Nephron (organoid): ENCODE data around the gene ANAPC2.
A peak's percentile ranks its signal among the peaks of the same experiment; 100 is the strongest.

Experiments used
- H3K27ac Mint-ChIP-seq, 3 experiments: 2 replicates each; pipeline ENCODE4 v1.8.0; 2020; ENCODE audit warnings: mixed read lengths in 3 of 3, mild to moderate bottlenecking in 2 of 3, moderate library complexity in 1 of 3
- H3K27me3 Mint-ChIP-seq: 2 replicates; pipeline ENCODE4 v1.8.0; 2021; ENCODE audit warnings: low read depth, mild to moderate bottlenecking, moderate library complexity, mixed read lengths
- H3K36me3 Mint-ChIP-seq: 2 replicates; pipeline ENCODE4 v1.8.0; 2020; ENCODE audit warnings: low read depth, mixed read lengths
- H3K4me1 Mint-ChIP-seq: 2 replicates; pipeline ENCODE4 v1.8.0; 2020; ENCODE audit warnings: mixed read lengths
- H3K4me3 Mint-ChIP-seq, 3 experiments: 2 replicates each; pipeline ENCODE4 v1.8.0; 2020; ENCODE audit warnings: mild to moderate bottlenecking in 3 of 3, mixed read lengths in 3 of 3, moderate library complexity in 2 of 3
- H3K9me3 Mint-ChIP-seq: 2 replicates; pipeline ENCODE4 v1.8.0; 2020; ENCODE audit warnings: mixed read lengths
- TF ChIP-seq, protein P1 (sequence below), 3 experiments: fragments of 200-600 bp; sonication (generic); IDR thresholded peaks; one replicate each; pipeline ENCODE4 v1.5.0; 2021; ENCODE audit warnings: antibody characterized with exemption in 3 of 3; ENCODE audit not compliant: unreplicated experiment in 3 of 3

ANAPC2 gene

DNA sequence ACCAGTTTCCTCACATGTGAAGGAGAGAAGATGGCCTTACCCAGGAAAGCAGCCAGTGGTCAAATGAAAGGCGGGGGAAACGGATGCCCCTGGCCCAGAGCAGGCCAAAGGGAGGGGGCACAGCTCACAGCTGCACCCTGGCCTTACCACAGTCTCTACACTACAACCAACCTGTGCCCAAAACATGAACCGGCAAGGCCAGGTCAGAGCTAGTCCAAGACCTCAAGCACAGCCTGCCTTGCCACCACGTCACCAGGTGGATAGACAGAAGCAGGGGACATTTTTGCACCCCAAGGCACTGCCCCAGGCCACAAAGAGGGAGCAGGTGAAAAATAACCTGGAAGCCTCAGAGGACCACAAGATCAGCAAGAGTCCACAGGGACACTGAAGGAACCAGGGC, 44.9 kb downstream of the ANAPC2 start:
- TF ChIP-seq, protein P1, sequence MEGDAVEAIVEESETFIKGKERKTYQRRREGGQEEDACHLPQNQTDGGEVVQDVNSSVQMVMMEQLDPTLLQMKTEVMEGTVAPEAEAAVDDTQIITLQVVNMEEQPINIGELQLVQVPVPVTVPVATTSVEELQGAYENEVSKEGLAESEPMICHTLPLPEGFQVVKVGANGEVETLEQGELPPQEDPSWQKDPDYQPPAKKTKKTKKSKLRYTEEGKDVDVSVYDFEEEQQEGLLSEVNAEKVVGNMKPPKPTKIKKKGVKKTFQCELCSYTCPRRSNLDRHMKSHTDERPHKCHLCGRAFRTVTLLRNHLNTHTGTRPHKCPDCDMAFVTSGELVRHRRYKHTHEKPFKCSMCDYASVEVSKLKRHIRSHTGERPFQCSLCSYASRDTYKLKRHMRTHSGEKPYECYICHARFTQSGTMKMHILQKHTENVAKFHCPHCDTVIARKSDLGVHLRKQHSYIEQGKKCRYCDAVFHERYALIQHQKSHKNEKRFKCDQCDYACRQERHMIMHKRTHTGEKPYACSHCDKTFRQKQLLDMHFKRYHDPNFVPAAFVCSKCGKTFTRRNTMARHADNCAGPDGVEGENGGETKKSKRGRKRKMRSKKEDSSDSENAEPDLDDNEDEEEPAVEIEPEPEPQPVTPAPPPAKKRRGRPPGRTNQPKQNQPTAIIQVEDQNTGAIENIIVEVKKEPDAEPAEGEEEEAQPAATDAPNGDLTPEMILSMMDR (IDR thresholded peaks at IDR 0.05; ENCODE audit: unreplicated experiment in 3 of 3), result no peak
- Mint-ChIP-seq H3K9me3 (peaks cover 2% of the 10 kb centered on the region), H3K27me3 (peaks cover 71% of the 10 kb centered on the region), H3K4me1 (no peaks in the 10 kb centered on the region), H3K27ac (no peak overlapping the region), H3K36me3 (no peaks in the 10 kb centered on the region), H3K4me3 (no peak overlapping the region)

DNA sequence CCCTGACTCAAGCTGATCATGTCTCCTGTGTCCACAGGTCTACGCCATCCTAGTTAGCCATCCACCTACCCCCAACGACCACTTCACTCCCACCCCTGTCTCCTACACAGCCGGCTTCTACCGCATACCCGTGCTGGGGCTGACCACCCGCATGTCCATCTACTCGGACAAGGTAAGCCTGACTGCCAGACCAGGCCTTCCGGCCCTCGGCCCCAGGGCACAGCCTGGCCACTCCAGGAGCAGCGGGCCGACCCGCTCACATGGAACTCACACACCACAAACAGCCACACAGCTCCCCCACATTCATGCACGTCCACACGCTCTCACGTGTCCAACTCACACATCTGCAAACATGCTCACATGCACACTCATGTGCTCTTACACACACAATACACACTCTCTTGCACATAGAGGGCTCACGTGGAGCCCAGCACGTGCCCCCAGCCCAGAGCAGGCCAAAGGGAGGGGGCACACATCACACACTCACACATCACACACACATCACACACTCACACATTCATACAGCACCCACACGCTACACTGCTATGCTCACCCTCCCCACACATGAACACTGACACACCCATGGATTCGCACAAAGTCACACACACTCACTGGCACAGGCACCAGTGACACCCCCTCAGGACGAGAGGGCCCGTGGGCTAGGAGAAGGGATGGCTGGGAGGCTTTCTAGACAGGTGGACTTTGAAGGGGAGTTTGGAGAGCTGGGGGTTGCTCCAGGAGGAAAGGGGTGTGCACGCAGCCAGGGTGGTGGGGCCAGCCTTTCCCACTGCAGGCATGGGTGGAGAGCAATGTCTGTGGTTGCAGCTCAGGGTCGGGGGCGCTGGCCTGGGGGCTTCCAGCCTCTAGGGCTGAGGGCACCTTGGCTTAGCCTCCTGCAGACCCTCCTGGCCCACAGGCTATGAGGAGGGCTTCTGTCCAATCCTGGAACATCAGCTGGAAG, 46.1 kb downstream of the ANAPC2 start:
- Mint-ChIP-seq H3K4me3 (no peak overlapping the region), H3K9me3 (peaks cover 2% of the 10 kb centered on the region), H3K27me3 (peaks cover 77% of the 10 kb centered on the region), H3K36me3 (no peaks in the 10 kb centered on the region), H3K27ac (no peak overlapping the region), H3K4me1 (no peaks in the 10 kb centered on the region)
- TF ChIP-seq, protein P1 (IDR thresholded peaks at IDR 0.05; ENCODE audit: unreplicated experiment in 3 of 3), result no peak

DNA sequence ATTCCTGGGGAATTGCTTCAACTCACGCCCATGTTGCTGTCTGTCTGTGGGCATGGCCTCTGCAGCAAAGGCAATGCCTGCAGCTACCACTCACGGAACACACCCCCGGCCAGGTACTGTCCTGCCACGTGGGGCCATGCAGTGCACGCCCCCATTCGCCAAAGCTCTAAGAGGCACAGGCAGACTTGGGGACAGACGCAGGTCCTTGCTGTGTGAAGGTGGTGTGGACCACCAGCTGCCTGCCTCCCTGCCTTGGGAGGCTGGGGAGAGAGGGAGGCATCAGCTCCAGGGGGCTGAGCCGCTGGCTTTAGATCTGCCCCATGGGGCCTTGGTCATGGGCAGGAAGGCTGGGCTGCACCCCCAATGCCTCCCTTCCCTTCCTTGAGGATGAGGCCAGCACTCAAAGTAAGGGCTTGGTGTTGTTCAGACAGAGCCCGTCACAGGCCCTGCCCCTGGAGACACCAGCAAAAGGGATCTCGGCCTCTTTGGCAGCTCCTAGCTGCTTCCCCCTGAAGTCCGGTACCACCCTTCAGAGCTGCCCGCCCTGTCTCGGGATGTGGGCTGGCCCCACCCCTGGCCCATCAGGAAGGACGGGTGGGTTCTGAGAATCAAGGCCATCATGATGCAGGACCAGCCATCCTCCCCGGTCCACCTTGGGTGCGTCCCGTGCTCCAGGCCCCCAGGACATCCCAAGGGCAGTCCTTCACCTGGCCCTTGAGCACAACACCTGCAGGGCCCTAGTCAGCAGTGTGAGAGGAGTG, 47.1 kb downstream of the ANAPC2 start:
- TF ChIP-seq, protein P1 (IDR thresholded peaks at IDR 0.05; ENCODE audit: unreplicated experiment in 3 of 3), result no peak
- Mint-ChIP-seq H3K36me3 (no peaks in the 10 kb centered on the region), H3K9me3 (peaks cover 2% of the 10 kb centered on the region), H3K27ac (no peak overlapping the region), H3K27me3 (peaks cover 83% of the 10 kb centered on the region), H3K4me1 (no peaks in the 10 kb centered on the region), H3K4me3 (no peak overlapping the region)

DNA sequence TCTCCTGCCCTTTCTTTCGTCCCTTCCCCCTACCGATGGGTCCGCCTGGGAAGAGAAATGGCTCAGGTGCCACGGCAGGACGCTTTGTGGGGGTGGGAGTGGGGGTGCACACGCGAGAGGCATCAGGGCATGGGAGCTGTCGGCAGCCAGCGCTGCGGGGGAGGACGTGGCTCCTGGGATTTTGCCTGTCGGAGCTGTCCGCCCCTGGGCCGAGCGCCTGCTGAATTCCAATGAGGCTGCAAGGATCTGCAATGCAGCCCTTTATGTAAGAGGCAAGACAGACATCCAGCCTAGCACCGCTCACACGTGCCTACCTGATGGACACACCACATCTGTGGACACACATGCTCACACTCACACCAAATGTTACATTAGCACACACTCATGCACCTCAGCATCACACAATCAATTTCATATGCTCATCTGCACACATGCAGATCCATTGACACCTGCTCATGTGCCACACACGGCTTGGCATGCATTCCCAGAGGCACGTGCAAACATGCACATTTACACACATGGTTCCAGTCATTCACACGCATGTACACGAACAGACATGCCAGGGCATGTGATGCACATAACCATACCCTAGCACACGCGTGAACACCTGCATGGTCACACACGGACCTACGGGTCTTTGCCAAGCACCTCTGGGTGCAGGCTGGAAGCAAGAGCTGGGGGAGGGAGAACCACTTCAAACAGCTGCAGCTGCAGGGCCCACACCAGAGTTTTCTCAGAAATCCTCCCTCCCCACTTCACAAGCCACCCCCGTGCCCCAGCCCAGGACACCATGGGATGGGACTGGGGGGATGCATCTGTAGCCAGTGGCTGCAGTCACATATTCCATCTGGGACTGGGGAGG, 48.0 kb downstream of the ANAPC2 start:
- no peak overlapping the region for H3K27ac Mint-ChIP-seq
- peaks cover 2% of the 10 kb centered on the region for H3K9me3 Mint-ChIP-seq
- no peaks in the 10 kb centered on the region for H3K4me1 Mint-ChIP-seq
- peak overlapping the region in 2 of 3 experiments; percentile 31 to 64 for H3K4me3 Mint-ChIP-seq
- no peaks in the 10 kb centered on the region for H3K36me3 Mint-ChIP-seq
- H3K27me3 Mint-ChIP-seq, result peaks cover 85% of the 10 kb centered on the region
- TF ChIP-seq, protein P1 (IDR thresholded peaks at IDR 0.05; ENCODE audit: unreplicated experiment in 3 of 3), result no peak

DNA sequence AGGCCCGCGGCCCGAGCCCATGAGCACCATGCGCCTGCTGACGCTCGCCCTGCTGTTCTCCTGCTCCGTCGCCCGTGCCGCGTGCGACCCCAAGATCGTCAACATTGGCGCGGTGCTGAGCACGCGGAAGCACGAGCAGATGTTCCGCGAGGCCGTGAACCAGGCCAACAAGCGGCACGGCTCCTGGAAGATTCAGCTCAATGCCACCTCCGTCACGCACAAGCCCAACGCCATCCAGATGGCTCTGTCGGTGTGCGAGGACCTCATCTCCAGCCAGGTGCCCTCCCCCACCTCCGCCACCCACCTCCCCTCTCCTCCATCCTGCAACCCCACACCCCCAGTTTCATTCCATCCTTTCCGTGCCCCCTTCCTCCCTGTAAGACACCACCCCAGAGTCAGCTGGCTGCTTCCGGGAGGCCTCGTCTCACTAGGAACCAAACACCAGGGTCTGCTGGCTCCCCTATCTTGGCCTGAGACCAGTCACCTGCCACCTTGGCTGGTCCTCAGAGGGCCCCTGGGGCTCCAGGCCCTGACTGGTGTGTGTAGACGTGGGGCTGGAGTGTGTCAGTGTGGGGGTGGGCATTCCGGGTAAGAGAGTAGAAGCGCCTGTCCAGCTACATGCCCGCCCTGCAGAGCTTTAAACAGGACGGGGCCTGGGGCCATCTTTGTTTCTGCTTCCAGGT, 48.8 kb downstream of the ANAPC2 start:
- Mint-ChIP-seq H3K27ac (no peak overlapping the region), H3K27me3 (peaks cover 85% of the 10 kb centered on the region), H3K9me3 (peaks cover 2% of the 10 kb centered on the region), H3K36me3 (no peaks in the 10 kb centered on the region), H3K4me3 (no peak overlapping the region), H3K4me1 (no peaks in the 10 kb centered on the region)
- TF ChIP-seq, protein P1 (IDR thresholded peaks at IDR 0.05; ENCODE audit: unreplicated experiment in 3 of 3), result no peak
